Hepatocyte (in vitro differentiated cells): ENCODE measurements around the gene SLC39A13.

ENCODE experiments used
- CTCF ChIP-seq: fragments of 200-600 bp; sonication (generic); IDR thresholded peaks from 2 replicates; pipeline ENCODE4 v1.5.1; 2016; ENCODE audit warnings: antibody characterized with exemption, mild to moderate bottlenecking; ENCODE audit not compliant: poor library complexity
- EZH2 ChIP-seq: fragments of 200-600 bp; sonication (generic); IDR thresholded peaks from 2 replicates; pipeline ENCODE4 v1.6.1; 2016; ENCODE audit warnings: antibody characterized with exemption, mild to moderate bottlenecking, borderline replicate concordance
- EZH2phosphoT487 ChIP-seq: fragments of 200-600 bp; sonication (generic); IDR thresholded peaks from one replicate; pipeline ENCODE4 v1.6.1; 2018; ENCODE audit warnings: antibody characterized with exemption, mild to moderate bottlenecking, low read depth, moderate library complexity; ENCODE audit not compliant: unreplicated experiment, severe bottlenecking

GRCh38 chr11:47361419-47361818 lies 47.0 kb upstream of the SLC39A13 start:
- TF ChIP-seq EZH2 (no peak), CTCF (no peak), EZH2phosphoT487 (no peak)
